Upper lobe of left lung (tissue), 6 donors: ENCODE data around the gene TWNK. TPM values are rescaled to one million over a fixed set of nuclear protein-coding genes. Genes with fewer than 3 reads are reported as not detected.

Source experiments
- ATAC-seq, 2 donors: fragments of 200-7000 bp; cut with Tn5 transposase; one replicate each; pipeline ENCODE4 v1.9.1; 2022; ENCODE audit warnings: mild to moderate bottlenecking in 2 of 2, moderate library complexity in 2 of 2; ENCODE audit not compliant: low FRiP score in 2 of 2
- DNase-seq, 2 donors: peaks; one replicate each; pipeline ENCODE4 v3.0.0-alpha.2; 2019 to 2020
- H3K27ac ChIP-seq, 4 donors: fragments of 200-600 bp; sonication (generic); one replicate each; pipeline ENCODE4 v1.5.1; 2016 to 2019
- H3K27me3 ChIP-seq, 4 donors: fragments of 200-600 bp; sonication (generic); one replicate each; pipeline ENCODE4 v1.5.1; 2017 to 2019
- H3K36me3 ChIP-seq, 4 donors: fragments of 200-600 bp; sonication (generic); one replicate each; pipeline ENCODE4 v1.5.1; 2016 to 2019
- H3K4me1 ChIP-seq, 4 donors: fragments of 200-600 bp; sonication (generic); one replicate each; pipeline ENCODE4 v1.5.1; 2018 to 2019
- H3K4me3 ChIP-seq, 4 donors: fragments of 200-600 bp; sonication (generic); one replicate each; pipeline ENCODE4 v1.5.1; 2017 to 2019; ENCODE audit warnings: mild to moderate bottlenecking in 2 of 4, moderate library complexity in 1 of 4
- H3K9me3 ChIP-seq, 4 donors: fragments of 200-600 bp; sonication (generic); one replicate each; pipeline ENCODE4 v1.5.1; 2018 to 2019
- CTCF ChIP-seq, 6 experiments: fragments of 450-650 bp in 4 of 6; fragments of 200-600 bp in 2 of 6; sonication (generic) in 2 of 6; IDR thresholded peaks; one replicate each; pipeline ENCODE4 v1.5.1; 2016 to 2019; ENCODE audit warnings: antibody characterized with exemption in 6 of 6
- EP300 ChIP-seq, 4 donors: sonication (generic); formaldehyde crosslinking; IDR thresholded peaks; one replicate each; pipeline ENCODE4 v1.5.1; 2017; ENCODE audit warnings: antibody characterized with exemption in 4 of 4, control low read depth in 2 of 4
- POLR2A ChIP-seq, 4 donors: fragments of 450-650 bp; IDR thresholded peaks; one replicate each; pipeline ENCODE4 v1.5.1; 2016 to 2017; ENCODE audit warnings: antibody characterized with exemption in 4 of 4, mild to moderate bottlenecking in 2 of 4
- POLR2AphosphoS5 ChIP-seq, 2 donors: sonication (generic); formaldehyde crosslinking; IDR thresholded peaks; one replicate each; pipeline ENCODE4 v1.5.1; 2017; ENCODE audit warnings: antibody characterized with exemption in 2 of 2
- WGBS, 2 donors: methylation state at CpG; one replicate each; pipeline ENCODE4 v1.1.5; 2017 to 2018; 5-methylcytosine and 5-hydroxymethylcytosine counted together
- total RNA-seq, 6 donors: library from RNA; depleted of rRNA in 4 of 6; stranded (reverse); fragments of >200 nt in 4 of 6; gene quantifications; one replicate each; pipeline versions ENCODE4 v1.1.0 to v1.2.1, GENCODE V29; 2016 to 2021
- donor health status: DM: no; HTN: no; CAD: no; lungs with moderate emphysema.
- donor health status: DM: no; HTN: yes; CAD: no; lungs with severe emphysema.

The TWNK gene
- total RNA-seq, 6 donors from 2014 or later: 2.6 to 9.1 (median 5.8) TPM

- peak overlapping the region; percentile 62 to 95 (median 78) for H3K4me3 ChIP-seq
- H3K4me1 ChIP-seq: peaks cover 52 to 70% (median 56%) of the 10 kb centered on the region in 4 donors
- H3K36me3 ChIP-seq: peaks cover 3 to 29% (median 15%) of the 10 kb centered on the region in 4 donors
- H3K27ac ChIP-seq: peak overlapping the region; percentile 95 to 100 (median 98)
- no peaks in the 10 kb centered on the region for H3K9me3 ChIP-seq
- peak in 1 of 2 donors; percentile 77 for DNase-seq
- no peak for ATAC-seq
- WGBS, 2 donors: 5 to 15% methylated on average over 15 to 19 of the region's 19 CpGs
- H3K27me3 ChIP-seq: no peaks in the 10 kb centered on the region
- TF ChIP-seq EP300 (IDR thresholded peaks at IDR 0.05) (no peak), POLR2A (IDR thresholded peaks at IDR 0.05) (no peak), POLR2AphosphoS5 (IDR thresholded peaks at IDR 0.05) (no peak), CTCF (IDR thresholded peaks at IDR 0.05) (no peak)
Observed at GRCh38 chr10:101000127-101000914, 13.0 kb downstream of the TWNK start.

GRCh38 chr10:101000915-101001658, 13.7 kb downstream of the TWNK start:
- peak overlapping the region in 3 of 4 donors; percentile 62 to 82 (median 73) for H3K4me3 ChIP-seq
- ATAC-seq: peak; percentile 38 to 51
- DNase-seq: peak in 1 of 2 donors; percentile 85
- H3K9me3 ChIP-seq: no peaks in the 10 kb centered on the region
- peak overlapping the region; percentile 95 to 100 (median 98) for H3K27ac ChIP-seq
- peaks cover 8 to 37% (median 20%) of the 10 kb centered on the region in 4 donors for H3K36me3 ChIP-seq
- TF ChIP-seq EP300 (IDR thresholded peaks at IDR 0.05): peak in 1 of 4 donors; percentile 51
- peak; percentile 92 to 93 for TF ChIP-seq POLR2AphosphoS5 (IDR thresholded peaks at IDR 0.05)
- TF ChIP-seq CTCF (IDR thresholded peaks at IDR 0.05): peak in 1 of 6 experiments; percentile 10
- peak in 2 of 4 donors; percentile 45 to 63 for TF ChIP-seq POLR2A (IDR thresholded peaks at IDR 0.05)
- H3K27me3 ChIP-seq: no peaks in the 10 kb centered on the region
- H3K4me1 ChIP-seq: peaks cover 52 to 71% (median 58%) of the 10 kb centered on the region in 4 donors
- WGBS, 2 donors: 28 to 31% methylated on average over 12 of the region's 12 CpGs

- H3K4me1 ChIP-seq: peaks cover 47 to 71% (median 52%) of the 10 kb centered on the region in 4 donors
- H3K36me3 ChIP-seq: peaks cover 8 to 43% (median 22%) of the 10 kb centered on the region in 4 donors
- H3K9me3 ChIP-seq: no peaks in the 10 kb centered on the region
- ATAC-seq (no peak), DNase-seq (no peak)
- H3K4me3 ChIP-seq: peak overlapping the region in 2 of 4 donors; percentile 16 to 62
- 65% methylated on average over 5 of the region's 5 CpGs; no CpG with 5 or more reads in 1 of the 2 donors for WGBS, 2 donors
- no peaks in the 10 kb centered on the region for H3K27me3 ChIP-seq
- peak overlapping the region; percentile 95 to 100 (median 98) for H3K27ac ChIP-seq
- TF ChIP-seq EP300 (IDR thresholded peaks at IDR 0.05) (no peak), POLR2A (IDR thresholded peaks at IDR 0.05) (no peak), CTCF (IDR thresholded peaks at IDR 0.05) (no peak), POLR2AphosphoS5 (IDR thresholded peaks at IDR 0.05) (no peak)
Observed at GRCh38 chr10:101001659-101002035, 14.3 kb downstream of the TWNK start.

GRCh38 chr10:101002456-101002855, 15.1 kb downstream of the TWNK start:
- Histone ChIP-seq H3K4me1 (peaks cover 45 to 76% (median 49%) of the 10 kb centered on the region in 4 donors), H3K4me3 (no peak overlapping the region), H3K27ac (peak overlapping the region; percentile 95 to 100 (median 98)), H3K27me3 (no peaks in the 10 kb centered on the region), H3K36me3 (peaks cover 8 to 51% (median 27%) of the 10 kb centered on the region in 4 donors), H3K9me3 (no peaks in the 10 kb centered on the region)
- WGBS, 2 donors: 80 to 92% methylated on average over 1 to 11 of the region's 11 CpGs
- no peak for TF ChIP-seq POLR2AphosphoS5 (IDR thresholded peaks at IDR 0.05)
- no peak for TF ChIP-seq CTCF (IDR thresholded peaks at IDR 0.05)
- TF ChIP-seq EP300 (IDR thresholded peaks at IDR 0.05): no peak
- no peak for TF ChIP-seq POLR2A (IDR thresholded peaks at IDR 0.05)
- no peak for DNase-seq
- no peak for ATAC-seq
